ENCODE data around the gene REC114.

The REC114 gene

DNA sequence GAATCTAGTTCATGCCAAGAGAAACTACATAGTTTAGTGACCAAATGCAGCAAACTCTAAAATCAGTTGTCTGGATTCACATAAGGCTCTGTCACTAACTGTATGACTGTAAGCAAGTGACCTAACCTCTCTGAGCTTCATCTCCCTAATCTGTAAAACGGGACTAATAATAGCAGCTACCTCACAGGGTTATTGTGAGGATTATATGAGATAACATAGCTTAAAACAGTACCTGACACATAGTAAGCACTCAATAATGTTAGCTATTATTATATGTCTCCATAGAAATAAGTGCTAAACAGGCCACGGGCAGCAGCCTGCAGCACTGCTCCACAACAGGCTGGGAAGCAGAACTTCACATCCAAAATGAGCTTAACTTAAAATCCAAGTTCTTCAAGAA, 160.0 kb downstream of the REC114 start:
- TF ChIP-seq, protein P1, sequence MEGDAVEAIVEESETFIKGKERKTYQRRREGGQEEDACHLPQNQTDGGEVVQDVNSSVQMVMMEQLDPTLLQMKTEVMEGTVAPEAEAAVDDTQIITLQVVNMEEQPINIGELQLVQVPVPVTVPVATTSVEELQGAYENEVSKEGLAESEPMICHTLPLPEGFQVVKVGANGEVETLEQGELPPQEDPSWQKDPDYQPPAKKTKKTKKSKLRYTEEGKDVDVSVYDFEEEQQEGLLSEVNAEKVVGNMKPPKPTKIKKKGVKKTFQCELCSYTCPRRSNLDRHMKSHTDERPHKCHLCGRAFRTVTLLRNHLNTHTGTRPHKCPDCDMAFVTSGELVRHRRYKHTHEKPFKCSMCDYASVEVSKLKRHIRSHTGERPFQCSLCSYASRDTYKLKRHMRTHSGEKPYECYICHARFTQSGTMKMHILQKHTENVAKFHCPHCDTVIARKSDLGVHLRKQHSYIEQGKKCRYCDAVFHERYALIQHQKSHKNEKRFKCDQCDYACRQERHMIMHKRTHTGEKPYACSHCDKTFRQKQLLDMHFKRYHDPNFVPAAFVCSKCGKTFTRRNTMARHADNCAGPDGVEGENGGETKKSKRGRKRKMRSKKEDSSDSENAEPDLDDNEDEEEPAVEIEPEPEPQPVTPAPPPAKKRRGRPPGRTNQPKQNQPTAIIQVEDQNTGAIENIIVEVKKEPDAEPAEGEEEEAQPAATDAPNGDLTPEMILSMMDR (IDR thresholded peaks at IDR 0.05; ENCODE audit: borderline replicate concordance, insufficient read depth, low read depth, low read length) = no peak
- no peak overlapping the region for H3K4me3 ChIP-seq (ENCODE audit: low read depth, low read length)

DNA sequence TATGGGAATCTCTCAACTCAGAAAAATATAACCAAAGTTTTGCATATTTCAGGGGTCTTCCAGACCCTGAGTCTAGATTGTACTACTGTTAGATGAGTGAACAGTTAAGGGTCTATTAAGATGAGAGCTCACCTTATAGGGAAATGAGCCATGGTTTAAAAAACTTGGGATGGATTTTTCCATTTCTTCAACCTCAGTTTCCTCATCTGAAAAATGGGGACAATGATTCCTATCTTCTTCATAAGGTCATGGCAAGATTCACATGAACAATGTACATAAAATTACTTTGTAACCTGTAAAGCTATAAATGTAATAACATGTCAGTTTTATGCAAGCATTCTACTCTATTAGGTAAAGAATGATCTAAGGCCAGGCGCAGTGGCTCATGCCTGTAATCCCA, 161.5 kb downstream of the REC114 start:
- TF ChIP-seq, protein P1 (IDR thresholded peaks at IDR 0.05; ENCODE audit: borderline replicate concordance, insufficient read depth, low read depth, low read length) = no peak

DNA sequence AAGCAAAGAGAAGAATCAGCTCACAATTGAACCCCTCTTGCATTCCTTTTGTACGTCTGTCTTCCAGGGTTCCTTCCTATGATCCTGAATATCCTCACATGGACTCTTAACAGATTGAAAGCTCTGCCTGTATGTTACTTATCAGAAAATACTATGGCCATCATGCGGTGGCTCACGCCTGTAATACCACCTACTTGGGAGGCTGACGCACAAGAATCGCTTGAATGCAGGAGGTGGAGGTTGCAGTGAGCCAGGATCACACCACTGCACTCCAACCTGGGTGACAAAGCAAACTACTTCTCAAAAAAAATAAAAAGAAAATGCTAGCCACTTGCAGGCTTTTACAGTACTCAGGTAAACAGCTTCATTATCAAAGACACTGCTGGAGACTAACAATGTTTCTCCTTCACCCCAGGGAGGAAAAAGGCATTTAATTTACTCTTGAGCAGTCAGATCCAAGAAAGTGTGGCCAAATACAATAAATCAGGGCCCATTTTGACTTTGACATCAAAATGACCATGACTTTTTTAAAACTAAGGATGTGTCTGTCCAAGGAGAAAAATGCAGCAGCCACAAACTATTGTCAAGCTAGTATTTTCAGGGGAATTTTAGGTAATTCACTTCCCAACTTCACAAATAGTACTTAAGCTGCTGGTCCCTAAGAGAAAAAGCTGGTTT, 162.9 kb downstream of the REC114 start:
- TF ChIP-seq, protein P1 (IDR thresholded peaks at IDR 0.05; ENCODE audit: borderline replicate concordance, insufficient read depth, low read depth, low read length) = no peak
- H3K4me3 ChIP-seq (ENCODE audit: low read depth, low read length) = no peak overlapping the region

More for the DNA sequence above, 161.5 kb downstream of the REC114 start:
- no peak overlapping the region for H3K4me3 ChIP-seq (ENCODE audit: low read depth, low read length)

DNA sequence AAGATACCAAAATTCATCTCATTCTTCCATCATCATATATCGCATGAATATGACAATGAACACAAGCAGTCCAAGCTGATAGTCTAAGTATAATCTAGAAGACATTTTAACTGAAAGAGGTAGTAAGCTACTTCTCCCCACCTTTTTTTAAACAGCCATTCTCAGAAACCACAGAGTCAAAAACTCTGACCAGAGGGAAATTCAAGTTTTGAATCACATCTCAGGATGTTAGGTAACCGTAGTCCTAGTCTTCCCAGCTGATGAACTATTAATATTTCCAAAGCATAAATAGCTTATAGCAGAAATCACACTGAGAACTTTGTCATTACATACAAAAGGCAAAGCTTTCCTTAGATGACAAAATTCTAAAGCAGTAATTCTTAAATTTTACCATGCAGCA, 164.4 kb downstream of the REC114 start:
- no peak overlapping the region for H3K4me3 ChIP-seq (ENCODE audit: low read depth, low read length)

DNA sequence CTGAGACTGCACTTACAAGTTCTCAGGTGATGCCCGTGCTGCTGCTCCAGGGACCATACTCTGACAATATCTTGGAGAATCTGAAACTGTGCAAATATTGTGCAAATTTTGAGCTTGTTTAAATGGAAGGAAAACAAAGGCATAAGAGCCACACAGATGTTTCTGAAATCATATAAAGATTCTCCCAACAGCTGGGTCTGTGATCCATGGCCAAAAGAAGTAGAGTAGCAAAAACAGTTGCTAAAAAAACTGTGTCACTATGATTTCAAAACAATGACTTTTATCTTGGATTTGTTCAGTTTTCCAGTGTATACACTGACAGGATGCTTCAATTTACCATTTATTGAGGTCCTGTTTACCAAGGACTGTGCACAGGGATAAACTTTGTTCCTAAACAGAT, 164.9 kb downstream of the REC114 start:
- no peak overlapping the region for H3K4me3 ChIP-seq (ENCODE audit: low read depth, low read length)
- TF ChIP-seq, protein P1 (IDR thresholded peaks at IDR 0.05; ENCODE audit: borderline replicate concordance, insufficient read depth, low read depth, low read length) = no peak

More for the DNA sequence above, 164.4 kb downstream of the REC114 start:
- TF ChIP-seq, protein P1 (IDR thresholded peaks at IDR 0.05; ENCODE audit: borderline replicate concordance, insufficient read depth, low read depth, low read length) = no peak

DNA sequence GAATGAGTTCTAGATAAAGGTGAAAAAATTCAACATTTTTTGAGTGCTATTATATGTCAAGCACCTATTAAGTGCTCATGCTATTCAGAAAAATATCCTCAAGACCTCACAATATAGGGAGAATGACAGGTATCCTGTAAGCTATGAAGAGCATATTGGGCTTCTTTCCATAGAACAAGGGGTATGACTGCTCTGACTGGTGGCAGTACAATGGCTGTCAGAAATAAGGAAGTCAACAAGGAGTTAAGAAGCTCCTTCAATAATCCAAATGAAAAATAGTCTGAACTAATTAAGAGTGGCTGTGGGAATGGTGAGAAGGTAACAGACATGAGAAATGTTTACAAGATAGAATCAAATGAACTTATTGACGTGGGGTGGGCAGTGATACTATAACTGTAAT, 165.5 kb downstream of the REC114 start:
- TF ChIP-seq, protein P1 (IDR thresholded peaks at IDR 0.05; ENCODE audit: borderline replicate concordance, insufficient read depth, low read depth, low read length) = no peak
- H3K4me3 ChIP-seq (ENCODE audit: low read depth, low read length) = no peak overlapping the region

DNA sequence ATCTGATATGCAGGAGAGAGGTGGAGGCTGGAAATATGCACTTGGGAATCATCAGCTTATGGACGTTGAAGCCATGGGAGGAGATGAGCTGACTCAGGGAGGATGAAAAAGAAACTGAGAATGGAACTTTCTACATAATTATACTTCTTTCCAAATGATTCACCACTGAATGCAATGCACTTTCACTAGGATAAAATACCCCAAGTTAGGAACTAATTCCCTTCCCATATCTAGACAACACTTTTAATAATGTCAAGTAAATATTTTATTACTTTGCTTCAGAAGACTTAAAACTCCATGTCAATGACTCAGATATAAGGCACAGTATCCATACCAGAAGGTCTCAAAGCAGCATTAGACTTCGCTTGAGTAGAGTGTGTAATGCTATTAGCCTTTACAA, 166.0 kb downstream of the REC114 start:
- H3K4me3 ChIP-seq (ENCODE audit: low read depth, low read length) = no peak overlapping the region
- TF ChIP-seq, protein P1 (IDR thresholded peaks at IDR 0.05; ENCODE audit: borderline replicate concordance, insufficient read depth, low read depth, low read length) = no peak
